ENCODE measurements around the gene CRYBG1. TPM values are rescaled to one million over a fixed set of nuclear protein-coding genes. Genes with fewer than 3 reads are reported as not detected.

Gene CRYBG1
- polyA plus RNA-seq, 5 donors: 7.8 to 14.1 (median 10.4) TPM

- no peak for DNase-seq
These were observed 62.0 kb downstream of the CRYBG1 start for GRCh38 chr6:106422534-106422933.

- no peak for DNase-seq
These were observed 64.9 kb downstream of the CRYBG1 start for GRCh38 chr6:106425382-106425781.

GRCh38 chr6:106426250-106426970 lies 65.9 kb downstream of the CRYBG1 start:
- DNase-seq: no peak

- no peak for DNase-seq
These were observed 69.9 kb downstream of the CRYBG1 start for GRCh38 chr6:106430466-106430865.

GRCh38 chr6:106431405-106431804 lies 70.9 kb downstream of the CRYBG1 start:
- DNase-seq: no peak

- DNase-seq: no peak
These were observed 71.5 kb downstream of the CRYBG1 start for GRCh38 chr6:106431972-106432371.

GRCh38 chr6:106434530-106434929 lies 74.0 kb downstream of the CRYBG1 start:
- no peak for DNase-seq

GRCh38 chr6:106439459-106439858 lies 78.9 kb downstream of the CRYBG1 start:
- no peak for DNase-seq

GRCh38 chr6:106440546-106440945 lies 80.0 kb downstream of the CRYBG1 start:
- DNase-seq: no peak

GRCh38 chr6:106442395-106442794 lies 81.9 kb downstream of the CRYBG1 start:
- DNase-seq: no peak

- DNase-seq: peak; percentile 17 to 29
These were observed 84.4 kb downstream of the CRYBG1 start for GRCh38 chr6:106444777-106445507.

GRCh38 chr6:106445508-106445878 lies 85.0 kb downstream of the CRYBG1 start:
- DNase-seq: no peak

GRCh38 chr6:106446287-106446885 lies 85.9 kb downstream of the CRYBG1 start:
- DNase-seq: no peak

GRCh38 chr6:106446983-106447382 lies 86.5 kb downstream of the CRYBG1 start:
- no peak for DNase-seq

GRCh38 chr6:106448000-106448426 lies 87.5 kb downstream of the CRYBG1 start:
- DNase-seq: no peak

GRCh38 chr6:106450653-106451052 lies 90.1 kb downstream of the CRYBG1 start:
- DNase-seq: no peak

GRCh38 chr6:106451439-106451838 lies 90.9 kb downstream of the CRYBG1 start:
- no peak for DNase-seq

- DNase-seq: no peak
These were observed 92.1 kb downstream of the CRYBG1 start for GRCh38 chr6:106452628-106453027.

GRCh38 chr6:106453756-106454367 lies 93.3 kb downstream of the CRYBG1 start:
- no peak for DNase-seq

- no peak for DNase-seq
These were observed 96.2 kb downstream of the CRYBG1 start for GRCh38 chr6:106456756-106457155.

- DNase-seq: no peak
These were observed 97.8 kb downstream of the CRYBG1 start for GRCh38 chr6:106458021-106458986.
